GM10847 (cell line): ENCODE measurements around the gene ARHGAP15.

ENCODE experiments used
- POLR2A ChIP-seq: IDR thresholded peaks from 2 replicates; pipeline ENCODE4 v1.6.1; 2011; ENCODE audit not compliant: insufficient read length; ENCODE audit errors: extremely low read depth

The ARHGAP15 gene

DNA sequence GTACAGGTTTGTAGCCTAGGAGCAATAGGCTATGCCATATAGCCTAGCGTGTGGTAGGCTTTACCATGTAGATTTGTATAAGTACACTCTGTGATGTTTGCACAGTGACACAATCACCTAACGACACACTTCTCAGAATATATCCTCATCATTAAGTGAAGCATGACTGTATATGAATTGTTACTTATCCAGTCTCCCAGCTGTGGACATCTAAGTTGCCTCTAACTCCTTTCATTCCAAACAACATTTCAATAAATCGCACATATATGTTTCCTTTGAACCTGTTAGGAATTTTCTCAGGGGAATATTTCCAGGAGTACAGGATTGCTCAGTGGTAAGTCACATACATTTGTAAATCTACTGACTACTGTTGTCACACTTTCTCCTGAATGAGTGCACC lies 90.0 kb downstream of the ARHGAP15 start:
- no peak for TF ChIP-seq POLR2A

DNA sequence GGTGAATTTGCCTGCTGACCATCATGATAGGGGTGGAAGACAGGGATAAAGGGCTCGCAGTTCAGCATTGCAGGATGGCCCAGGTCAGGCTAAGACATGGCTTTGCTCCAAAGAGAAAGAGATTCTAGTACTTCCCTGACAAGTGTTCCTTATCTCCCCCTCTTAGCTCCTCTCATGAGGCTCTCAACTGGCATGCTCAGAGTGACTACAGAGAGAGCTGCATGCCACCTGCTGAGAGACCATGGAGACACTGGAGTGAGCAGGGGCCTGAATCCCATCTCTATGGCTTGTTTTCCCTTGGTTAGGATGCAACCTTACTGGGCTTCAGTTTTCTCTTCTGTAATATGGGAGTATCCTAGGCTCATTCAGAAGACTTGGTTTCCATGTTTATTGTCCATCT lies 94.3 kb downstream of the ARHGAP15 start:
- no peak for TF ChIP-seq POLR2A

DNA sequence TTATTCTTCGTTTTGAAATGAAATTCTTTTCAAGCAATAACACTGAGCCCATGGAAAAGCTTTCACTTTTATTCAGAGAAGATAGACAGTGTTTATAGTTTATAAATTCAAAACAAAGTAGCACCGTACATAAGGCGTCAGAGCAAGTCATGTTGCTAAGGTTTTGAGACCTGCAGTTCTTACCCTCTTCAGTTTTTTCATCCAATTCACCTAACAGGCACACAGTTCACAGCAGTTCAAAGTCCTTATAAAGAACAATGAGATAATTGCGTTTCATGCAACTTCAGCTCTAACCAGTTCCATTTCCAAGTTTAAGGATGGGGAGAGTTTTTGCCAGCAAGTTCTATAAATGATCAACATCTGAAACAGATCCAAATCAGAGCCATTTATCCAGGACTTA lies 96.7 kb downstream of the ARHGAP15 start:
- TF ChIP-seq POLR2A, result no peak

DNA sequence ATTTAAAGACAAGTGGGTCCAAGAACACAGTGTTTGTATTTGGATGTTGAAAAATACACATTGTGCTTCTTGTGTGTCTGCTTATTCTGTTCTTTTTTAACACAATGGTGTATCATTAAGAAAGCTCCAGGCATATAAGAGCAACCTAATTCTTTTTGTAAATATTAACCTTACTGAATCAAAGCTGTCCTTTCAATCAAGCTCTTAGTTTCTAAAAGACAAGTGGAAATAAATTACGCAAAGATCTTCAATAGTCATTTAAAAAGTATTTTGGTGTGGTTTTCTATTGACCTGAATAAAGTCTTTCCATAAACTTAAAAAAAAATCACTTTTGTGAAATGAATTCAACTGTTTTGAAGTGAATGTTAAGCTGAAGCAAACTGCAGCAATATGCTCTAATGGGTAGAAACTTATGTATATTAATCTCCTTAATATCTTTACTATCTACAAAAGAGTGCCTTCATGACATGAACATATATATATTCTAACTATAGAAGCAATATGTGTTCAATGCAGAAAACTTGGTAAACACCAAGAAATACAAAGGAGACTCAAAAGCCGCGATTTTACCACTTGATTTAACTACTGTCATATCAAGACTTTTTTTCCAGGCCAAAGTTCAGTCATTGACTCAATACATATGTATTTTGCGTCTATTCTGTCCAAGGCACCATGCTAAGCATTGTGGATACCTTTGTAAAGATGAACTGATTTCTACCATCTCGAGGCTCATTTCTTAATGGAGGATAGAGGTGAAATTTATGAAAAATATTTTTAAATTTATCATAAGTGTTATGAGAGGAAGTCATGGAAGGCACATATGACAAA lies 97.7 kb downstream of the ARHGAP15 start:
- no peak for TF ChIP-seq POLR2A

DNA sequence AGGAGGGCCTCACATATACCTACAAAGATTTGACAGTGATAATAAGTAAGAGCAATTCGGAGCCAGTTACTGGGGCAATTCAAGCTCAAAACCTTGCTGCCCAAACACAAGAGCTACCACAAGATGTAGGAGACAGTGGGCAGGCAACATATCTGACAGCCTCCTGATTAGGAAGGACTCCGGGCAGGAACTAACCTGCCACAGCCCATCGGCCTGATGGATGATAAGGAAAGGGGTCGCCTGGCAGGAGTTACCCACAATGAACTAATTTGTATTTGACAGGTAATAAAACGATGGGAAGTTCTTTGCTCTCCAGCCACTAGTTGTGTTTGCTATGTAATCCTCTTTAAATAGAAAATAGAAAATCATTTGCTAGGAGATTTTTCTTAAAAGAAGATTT lies 100.2 kb downstream of the ARHGAP15 start:
- no peak for TF ChIP-seq POLR2A

DNA sequence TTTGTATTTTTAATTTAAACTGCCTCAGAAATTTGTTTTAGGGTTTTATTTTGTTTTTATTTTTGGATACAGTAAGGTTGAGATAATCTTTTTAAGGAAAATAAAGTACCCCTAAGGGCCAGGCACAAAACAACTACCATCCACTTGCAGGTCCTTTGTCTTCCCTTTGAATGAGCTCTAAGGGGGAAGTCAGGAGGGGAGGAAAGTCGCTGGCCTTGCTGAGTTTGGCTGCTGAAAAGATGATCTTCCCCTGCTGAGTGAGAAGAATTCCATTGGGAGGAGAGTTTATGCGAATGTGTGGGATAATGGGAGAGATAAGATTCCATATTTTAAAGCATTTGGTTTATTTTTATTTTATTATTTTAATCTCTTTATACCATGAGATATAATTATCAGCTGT lies 100.7 kb downstream of the ARHGAP15 start:
- TF ChIP-seq POLR2A, result no peak

DNA sequence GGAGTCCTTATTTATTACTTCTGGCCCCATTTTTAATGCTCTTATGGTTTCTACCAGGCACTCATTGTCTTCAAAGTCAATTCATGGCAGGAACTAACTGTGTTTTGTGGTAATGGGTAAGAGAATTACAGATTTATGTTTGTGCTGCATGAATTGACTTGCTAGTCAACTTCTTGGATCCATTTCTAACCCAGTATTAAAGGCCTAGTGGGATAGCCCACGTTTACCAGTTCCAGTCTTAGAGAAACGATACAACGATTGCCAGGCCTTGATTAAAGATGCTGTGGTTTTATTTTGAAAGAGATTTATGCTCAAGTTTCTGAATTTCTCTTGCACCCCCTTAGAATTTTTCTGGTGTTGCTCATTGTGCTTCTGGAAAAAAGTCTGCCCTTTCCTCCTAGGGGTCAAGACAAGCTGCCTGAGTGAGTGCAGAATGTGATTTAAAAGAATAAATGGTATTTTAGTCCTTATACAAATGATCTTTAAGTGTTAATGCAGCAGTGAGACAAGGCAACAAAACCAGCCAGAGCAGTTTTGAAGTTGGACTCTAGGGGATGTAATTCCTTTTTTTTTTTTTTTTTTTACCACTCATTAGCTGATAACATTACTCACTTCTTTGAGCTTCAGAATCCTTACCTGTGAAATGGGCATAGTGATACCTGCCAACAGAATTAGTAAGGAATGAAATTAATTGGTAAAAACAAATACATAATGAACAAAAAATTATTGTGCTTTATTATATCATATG lies 101.5 kb downstream of the ARHGAP15 start:
- TF ChIP-seq POLR2A, result no peak

DNA sequence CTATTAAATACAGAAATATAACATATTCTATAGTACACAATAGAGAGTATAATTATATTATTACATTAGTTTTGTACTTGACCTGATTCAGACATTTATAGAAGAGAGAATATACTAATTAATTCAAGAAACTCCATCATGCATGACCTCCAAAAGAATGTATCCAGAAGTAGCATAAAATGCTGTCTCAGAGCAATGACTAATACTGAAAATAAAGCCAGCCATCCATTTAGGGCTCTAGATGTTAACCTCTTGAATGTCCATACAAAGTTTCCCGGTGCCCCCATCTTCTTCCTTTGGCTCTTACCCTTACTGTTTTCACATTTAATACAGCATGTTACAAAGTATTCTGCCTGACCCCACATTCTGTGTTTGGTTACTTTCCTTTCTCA lies 102.0 kb downstream of the ARHGAP15 start:
- no peak for TF ChIP-seq POLR2A

DNA sequence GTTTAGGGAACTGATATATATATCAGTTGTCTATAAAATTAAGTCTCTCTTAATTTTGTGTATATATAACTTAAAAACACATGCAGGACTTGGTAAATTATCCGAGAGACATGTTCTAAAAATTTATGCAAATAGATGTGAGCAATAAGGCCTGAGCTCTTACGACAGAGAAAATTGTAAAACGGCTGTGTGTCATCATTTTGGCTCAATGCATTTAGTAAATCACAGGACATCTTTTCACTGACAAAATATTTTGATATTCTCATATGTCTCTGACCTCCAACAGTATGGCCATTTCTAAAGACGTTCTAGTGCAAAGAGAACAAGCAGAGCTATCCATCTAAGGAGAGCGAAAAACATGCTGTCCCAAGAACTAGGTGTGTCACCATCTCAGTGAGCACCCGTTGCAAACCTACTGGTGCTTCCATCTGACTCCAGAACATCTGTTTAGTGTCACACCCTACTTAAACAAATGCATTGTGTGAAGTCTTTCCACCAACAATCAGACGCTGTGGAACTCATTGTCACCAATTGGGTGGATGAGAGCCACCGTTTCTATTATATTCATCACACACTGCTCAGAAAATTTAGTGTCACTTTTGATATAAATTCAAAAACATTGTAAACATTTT lies 108.0 kb downstream of the ARHGAP15 start:
- TF ChIP-seq POLR2A, result no peak

DNA sequence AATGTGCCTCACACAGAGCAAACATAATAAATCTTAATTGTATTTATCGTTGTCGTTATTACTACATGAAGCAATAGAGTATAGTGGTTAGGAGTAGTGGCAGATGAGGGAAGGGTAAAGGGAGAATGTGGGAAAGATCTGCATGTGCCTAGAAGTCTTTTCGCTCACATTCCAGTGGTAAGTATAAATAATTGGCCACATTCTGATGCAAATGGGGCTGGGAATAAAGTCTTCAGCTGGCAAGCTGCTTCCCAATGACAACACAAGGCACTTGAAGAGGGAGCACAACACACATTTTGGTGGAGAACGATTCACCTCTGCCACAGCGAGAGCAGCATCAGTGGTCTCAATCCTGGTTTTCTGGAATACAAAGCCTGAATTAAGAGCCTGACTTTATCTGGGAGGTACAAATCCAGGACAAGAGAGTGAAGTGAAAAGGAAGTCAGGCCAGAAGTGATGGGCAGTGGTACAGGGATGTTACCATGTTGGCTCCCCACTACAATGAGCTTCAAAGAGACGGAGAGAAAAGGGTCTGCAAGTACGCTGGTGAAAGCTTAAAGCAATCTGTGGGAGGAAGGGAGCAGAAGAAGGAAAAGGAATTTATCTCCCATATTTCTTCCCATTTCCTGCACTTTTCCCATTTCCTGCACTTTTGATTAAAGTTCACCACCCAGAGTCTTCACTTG lies 112.3 kb downstream of the ARHGAP15 start:
- TF ChIP-seq POLR2A, result no peak

DNA sequence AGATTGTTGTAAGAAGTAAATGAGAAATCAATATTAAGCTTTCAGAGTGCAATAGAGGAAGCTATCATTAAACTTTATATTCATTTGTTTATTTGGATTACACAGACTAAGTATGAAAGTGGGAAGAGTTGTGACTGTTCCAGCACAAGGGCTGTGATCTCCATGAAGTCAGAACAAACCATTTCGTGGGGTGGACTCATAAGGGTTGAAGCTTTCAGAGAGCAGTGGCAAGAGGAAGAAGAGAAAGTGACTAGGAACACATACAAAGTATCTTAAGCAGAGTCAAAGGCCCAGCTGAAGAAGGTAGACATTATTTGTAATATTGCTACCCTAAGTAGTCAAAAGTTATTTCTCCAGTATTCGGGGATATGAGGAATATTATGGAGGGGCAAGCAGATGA lies 117.0 kb downstream of the ARHGAP15 start:
- no peak for TF ChIP-seq POLR2A

DNA sequence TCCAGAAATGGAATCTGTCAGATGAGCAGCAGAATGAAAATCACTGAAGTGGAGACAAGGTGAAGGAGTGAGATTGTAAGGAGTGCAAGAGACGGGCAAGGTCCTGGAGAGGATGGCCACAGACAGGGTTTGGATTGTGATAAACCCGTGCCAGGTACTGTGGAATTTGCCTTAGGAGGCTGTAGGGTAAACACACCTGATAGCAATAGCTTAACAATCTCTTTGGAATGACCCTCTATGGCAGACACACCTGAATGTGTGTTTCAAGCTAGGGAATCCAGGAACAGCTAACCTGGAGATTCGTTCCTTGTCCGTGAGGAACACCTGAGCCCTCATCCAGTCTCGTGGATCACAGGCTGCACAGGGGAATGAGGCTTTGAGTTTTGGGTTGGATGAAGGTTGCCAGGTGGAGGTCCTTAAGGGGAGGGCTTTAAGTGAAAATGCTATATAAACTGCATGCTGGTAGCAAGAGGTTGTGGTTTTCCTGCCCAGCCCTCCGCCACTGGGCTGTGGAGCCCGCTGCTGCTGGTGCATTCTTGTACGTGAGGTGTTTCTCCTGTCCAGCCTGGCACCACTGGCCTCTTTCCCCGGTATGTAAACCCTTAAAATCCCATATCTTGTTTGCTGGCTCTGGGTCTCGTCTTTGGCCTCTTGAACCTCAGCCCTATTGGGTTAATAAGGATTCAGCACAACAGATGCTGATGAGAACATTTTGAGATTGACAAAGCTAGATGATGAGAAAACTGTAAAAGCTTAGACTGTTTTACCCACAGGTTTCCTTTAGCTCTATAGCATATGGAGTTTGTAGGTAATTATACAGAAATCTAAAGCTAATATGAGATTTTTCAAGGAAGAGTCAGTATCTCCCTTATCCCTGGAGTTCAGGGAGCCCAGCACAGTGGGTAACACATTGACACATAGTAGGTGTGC lies 117.9 kb downstream of the ARHGAP15 start:
- no peak for TF ChIP-seq POLR2A

DNA sequence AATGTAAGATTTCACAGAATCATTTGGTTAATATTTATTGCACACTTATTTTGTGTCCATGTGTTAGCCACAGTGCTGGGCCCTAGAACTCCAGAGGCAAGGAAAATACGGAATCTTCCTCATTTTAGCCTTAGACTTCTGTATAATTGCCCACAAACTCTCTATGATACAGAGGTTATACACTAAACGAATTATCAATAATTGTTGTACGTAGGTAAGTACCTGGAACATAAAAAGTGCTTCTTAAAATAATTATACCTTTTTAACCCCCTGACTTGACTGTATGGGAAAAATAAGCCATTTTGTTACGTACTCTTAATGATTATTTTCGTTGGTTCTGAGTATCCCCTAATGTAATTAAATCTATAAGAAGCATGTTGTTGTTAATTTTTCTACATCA lies 119.4 kb downstream of the ARHGAP15 start:
- TF ChIP-seq POLR2A, result no peak

DNA sequence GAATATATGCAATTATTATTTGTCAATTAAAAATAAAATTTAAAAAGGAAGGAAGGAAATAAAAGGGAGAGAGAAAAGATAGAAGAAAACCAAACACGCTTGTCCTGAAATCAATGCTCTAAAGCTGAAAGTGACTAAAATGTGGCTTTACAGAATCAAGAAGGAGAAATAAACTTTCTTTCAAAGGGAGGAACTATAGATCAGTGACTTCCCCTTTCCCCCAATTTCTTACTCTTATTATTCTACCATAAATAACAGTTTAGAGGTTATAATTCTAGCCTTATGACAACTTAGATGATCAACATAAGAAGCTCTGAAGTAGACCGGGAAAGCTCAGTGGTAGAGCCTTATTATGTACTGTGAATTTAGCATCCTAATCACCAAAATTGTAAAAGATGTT lies 122.5 kb downstream of the ARHGAP15 start:
- no peak for TF ChIP-seq POLR2A
